ENCODE data around the gene RNF14. TPM values are rescaled to one million over a fixed set of nuclear protein-coding genes. Genes with fewer than 3 reads are reported as not detected.

RNF14 gene
- total and polyA plus RNA-seq, 7 donors = 30.7 to 70.1 (median 43.2) TPM

DNA sequence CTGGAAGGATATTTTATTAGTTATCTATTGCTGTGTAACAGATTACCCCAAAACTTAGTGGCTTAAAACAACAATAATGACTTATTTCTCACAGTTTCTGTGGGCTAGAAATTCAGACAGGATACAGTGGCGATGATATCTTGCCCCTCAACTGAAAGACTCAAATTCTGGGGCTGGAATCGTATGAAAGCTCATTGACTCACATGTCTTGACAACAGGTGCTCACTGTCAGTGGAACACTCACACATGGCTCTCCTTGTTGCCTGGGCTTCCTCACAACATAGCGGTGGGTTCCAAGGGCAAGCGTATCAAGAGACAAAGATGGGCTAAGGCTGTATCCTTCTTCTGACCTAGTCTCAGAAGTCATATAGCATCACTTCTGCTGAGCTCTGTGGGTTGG lies 47.7 kb downstream of the RNF14 start:
- Histone ChIP-seq H3K27me3 (no peaks in the 10 kb centered on the region), H3K9me3 (no peaks in the 10 kb centered on the region), H3K36me3 (no peaks in the 10 kb centered on the region), H3K4me1 (peaks cover 0 to 26% (median 17%) of the 10 kb centered on the region in 4 donors), H3K4me3 (no peak overlapping the region), H3K27ac (peak overlapping the region in 1 of 4 donors; percentile 62)
- intact Hi-C loops (cut with DNase I) = loop anchor here (10.0 kb wide), 1 partner anchor 338 kb away; no protein-coding TSS in a partner anchor
- DNase-seq = no peak
- 79 to 87% methylated on average over 4 of the region's 4 CpGs for WGBS, 2 donors
- TF ChIP-seq EP300 (IDR thresholded peaks at IDR 0.05) (no peak), POLR2A (IDR thresholded peaks at IDR 0.05) (no peak), POLR2AphosphoS5 (IDR thresholded peaks at IDR 0.05) (no peak)
- TF ChIP-seq, protein P1, sequence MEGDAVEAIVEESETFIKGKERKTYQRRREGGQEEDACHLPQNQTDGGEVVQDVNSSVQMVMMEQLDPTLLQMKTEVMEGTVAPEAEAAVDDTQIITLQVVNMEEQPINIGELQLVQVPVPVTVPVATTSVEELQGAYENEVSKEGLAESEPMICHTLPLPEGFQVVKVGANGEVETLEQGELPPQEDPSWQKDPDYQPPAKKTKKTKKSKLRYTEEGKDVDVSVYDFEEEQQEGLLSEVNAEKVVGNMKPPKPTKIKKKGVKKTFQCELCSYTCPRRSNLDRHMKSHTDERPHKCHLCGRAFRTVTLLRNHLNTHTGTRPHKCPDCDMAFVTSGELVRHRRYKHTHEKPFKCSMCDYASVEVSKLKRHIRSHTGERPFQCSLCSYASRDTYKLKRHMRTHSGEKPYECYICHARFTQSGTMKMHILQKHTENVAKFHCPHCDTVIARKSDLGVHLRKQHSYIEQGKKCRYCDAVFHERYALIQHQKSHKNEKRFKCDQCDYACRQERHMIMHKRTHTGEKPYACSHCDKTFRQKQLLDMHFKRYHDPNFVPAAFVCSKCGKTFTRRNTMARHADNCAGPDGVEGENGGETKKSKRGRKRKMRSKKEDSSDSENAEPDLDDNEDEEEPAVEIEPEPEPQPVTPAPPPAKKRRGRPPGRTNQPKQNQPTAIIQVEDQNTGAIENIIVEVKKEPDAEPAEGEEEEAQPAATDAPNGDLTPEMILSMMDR (IDR thresholded peaks at IDR 0.05) = no peak

DNA sequence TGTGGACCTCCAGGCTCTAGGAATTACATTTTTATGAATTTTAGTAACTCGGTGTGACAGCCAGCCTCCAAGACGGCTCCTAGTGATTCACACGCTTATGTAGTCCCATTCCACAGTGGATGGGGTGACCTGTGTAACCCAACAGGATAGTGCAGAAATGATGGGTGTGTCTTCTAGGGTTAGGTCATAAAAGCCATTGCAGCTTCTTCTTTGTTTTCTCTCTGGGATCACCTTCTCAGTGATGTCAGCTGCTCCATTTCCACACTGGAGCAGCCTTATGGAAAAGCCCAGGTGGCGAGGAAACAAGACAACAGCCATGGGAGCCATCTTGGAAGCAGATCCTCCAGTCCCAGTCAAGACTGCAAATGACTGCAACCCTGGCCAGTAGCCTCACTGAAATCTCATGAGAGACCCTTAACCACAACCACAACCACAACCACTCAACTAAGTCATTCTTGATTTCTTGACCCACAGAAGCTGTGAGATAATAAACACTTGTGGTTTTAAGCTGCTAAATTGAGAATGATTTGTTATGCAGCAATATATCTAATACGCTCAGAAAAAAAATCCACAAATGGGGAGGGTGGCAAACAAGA lies 49.0 kb downstream of the RNF14 start:
- H3K36me3 ChIP-seq = no peaks in the 10 kb centered on the region
- H3K4me3 ChIP-seq = no peak overlapping the region
- H3K27ac ChIP-seq = no peak overlapping the region
- H3K9me3 ChIP-seq = no peaks in the 10 kb centered on the region
- H3K4me1 ChIP-seq = peaks cover 0 to 18% (median 9%) of the 10 kb centered on the region in 4 donors
- no peak for DNase-seq
- 84% methylated on average over 5 of the region's 5 CpGs for whole genome bisulfite sequencing, 2 donors
- intact Hi-C loops (cut with DNase I) = loop anchor here (10.0 kb wide), 1 partner anchor 337 kb away; no protein-coding TSS in a partner anchor
- no peak for TF ChIP-seq EP300 (IDR thresholded peaks at IDR 0.05)
- TF ChIP-seq POLR2A (IDR thresholded peaks at IDR 0.05) = no peak
- TF ChIP-seq, protein P1 (IDR thresholded peaks at IDR 0.05) = no peak
- no peak for TF ChIP-seq POLR2AphosphoS5 (IDR thresholded peaks at IDR 0.05)
- H3K27me3 ChIP-seq = no peaks in the 10 kb centered on the region

DNA sequence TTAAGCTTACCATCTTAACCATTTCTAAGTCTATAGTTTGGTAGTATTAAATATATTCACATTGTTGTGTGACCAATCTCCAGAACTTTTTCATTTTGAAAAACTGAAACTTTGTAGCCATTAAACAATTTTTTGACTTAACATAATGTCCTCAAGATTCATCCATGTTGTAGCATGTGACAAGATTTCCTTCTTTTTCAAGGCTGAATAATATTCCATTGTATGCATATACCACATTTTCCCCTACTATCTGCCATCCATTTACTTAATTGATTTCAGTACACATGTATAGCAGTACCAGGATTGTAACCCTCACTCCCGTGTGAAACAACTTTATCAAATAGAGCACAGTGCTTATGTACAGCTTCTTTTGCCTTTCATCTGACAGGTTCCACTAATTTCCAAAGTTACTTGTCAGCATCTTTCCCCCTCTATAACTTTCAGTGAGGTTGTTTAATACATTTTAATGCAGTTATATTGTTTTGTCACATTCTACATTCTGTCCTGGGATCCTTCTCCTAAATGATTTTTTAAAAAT lies 51.3 kb downstream of the RNF14 start:
- Histone ChIP-seq H3K9me3 (no peaks in the 10 kb centered on the region), H3K27me3 (no peaks in the 10 kb centered on the region), H3K4me1 (peaks cover 0 to 4% (median under 1%) of the 10 kb centered on the region in 4 donors), H3K4me3 (no peak overlapping the region), H3K27ac (no peak overlapping the region), H3K36me3 (no peaks in the 10 kb centered on the region)
- no peak for TF ChIP-seq EP300 (IDR thresholded peaks at IDR 0.05)
- no peak for TF ChIP-seq POLR2A (IDR thresholded peaks at IDR 0.05)
- TF ChIP-seq POLR2AphosphoS5 (IDR thresholded peaks at IDR 0.05) = no peak
- TF ChIP-seq, protein P1 (IDR thresholded peaks at IDR 0.05) = no peak
- no peak for DNase-seq
- intact Hi-C loops (cut with DNase I) = no loop called here
- 67 to 88% methylated on average over 1 of the region's 1 CpG for WGBS, 2 donors

DNA sequence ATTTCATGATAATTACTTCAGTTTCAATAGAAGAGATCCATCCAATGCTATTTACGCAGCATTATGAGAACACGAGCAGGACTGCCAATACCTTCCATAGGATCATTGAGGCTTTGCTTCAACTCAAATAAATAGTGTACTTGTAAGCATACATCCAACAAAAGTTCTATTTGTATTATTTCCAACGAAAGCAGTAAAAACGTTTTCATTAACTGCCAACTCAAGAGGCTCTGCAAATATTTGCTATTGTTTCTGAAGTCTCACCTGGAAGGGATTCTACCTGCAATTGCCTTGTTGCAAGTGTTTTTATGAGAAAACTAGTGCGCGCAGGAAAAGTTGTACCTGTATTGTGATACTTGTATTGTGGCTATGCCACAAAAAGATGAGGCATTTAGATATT lies 54.9 kb downstream of the RNF14 start:
- no peaks in the 10 kb centered on the region for H3K9me3 ChIP-seq
- H3K27ac ChIP-seq = no peak overlapping the region
- H3K4me1 ChIP-seq = peaks cover 0 to 5% (median 2%) of the 10 kb centered on the region in 4 donors
- no peaks in the 10 kb centered on the region for H3K27me3 ChIP-seq
- intact Hi-C loops (cut with DNase I) = no loop called here
- 61 to 74% methylated on average over 6 of the region's 6 CpGs for WGBS, 2 donors
- DNase-seq = no peak
- no peaks in the 10 kb centered on the region for H3K36me3 ChIP-seq
- no peak overlapping the region for H3K4me3 ChIP-seq
- TF ChIP-seq POLR2AphosphoS5 (IDR thresholded peaks at IDR 0.05) (no peak), POLR2A (IDR thresholded peaks at IDR 0.05) (no peak), EP300 (IDR thresholded peaks at IDR 0.05) (no peak)
- TF ChIP-seq, protein P1 (IDR thresholded peaks at IDR 0.05) = no peak
